ENCODE measurements around the gene NSF.
"Not testable (repeated sequence)": the region's sequence is repeated elsewhere in the genome, so short reads cannot be mapped to it uniquely, and the experiment has no call there.

- TF ChIP-seq CTCF, POLR2A (IDR thresholded peaks at IDR 0.05): not testable (repeated sequence)
Measured at GRCh38 chr17:46665969-46666368, 75.5 kb downstream of the NSF start.

All from testis (tissue), 2 donors.